NOMO-1 treated with dmso at 0.1 percent for 144 hours (cell line): ENCODE results near the gene MRM2.

Experiments
- DNase-seq: peaks from one replicate; lab custom pipeline; 2025; ENCODE audit not compliant: unreplicated experiment; lab: John Stamatoyannopoulos, UW

MRM2 gene

DNA sequence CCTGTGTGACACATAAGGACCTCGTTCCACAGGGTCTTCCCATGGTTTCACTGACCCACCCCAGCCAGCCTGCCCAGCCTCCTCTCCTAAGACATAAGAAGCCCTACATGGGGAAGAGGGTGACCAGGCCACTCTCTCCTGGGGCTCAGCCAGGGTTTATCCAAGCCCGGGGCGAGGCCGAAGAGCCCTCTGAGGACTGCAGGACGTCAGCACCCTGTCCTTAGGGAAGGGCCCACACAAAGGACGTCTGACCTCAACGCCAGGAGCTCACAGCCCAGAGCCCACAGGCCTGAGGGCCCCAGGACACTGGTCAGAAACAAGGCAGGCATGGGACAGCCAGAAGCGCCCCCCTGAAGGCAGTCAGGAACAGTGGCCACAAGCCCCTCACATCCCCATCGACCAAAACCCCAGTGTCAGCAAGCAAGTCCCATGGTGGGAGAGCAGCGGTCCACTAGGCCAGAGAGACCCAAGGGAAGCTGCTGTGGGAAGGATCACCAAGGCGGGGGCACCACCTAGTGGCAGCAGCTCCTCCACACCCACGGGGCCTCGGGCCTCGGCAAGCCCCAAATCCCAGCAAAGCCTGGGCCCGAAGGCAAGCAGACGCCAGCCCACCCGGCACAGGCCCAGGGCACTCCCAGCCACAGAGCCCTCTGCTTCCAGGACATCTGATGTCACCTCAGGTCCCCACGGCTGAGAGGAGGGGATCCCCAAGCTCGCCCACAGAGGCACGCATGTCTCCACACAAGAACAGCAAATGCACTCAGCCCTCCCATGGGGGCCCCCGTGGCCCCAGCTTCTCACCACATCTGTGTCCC is 32.7 kb downstream of the MRM2 start:
- no peak for DNase-seq

DNA sequence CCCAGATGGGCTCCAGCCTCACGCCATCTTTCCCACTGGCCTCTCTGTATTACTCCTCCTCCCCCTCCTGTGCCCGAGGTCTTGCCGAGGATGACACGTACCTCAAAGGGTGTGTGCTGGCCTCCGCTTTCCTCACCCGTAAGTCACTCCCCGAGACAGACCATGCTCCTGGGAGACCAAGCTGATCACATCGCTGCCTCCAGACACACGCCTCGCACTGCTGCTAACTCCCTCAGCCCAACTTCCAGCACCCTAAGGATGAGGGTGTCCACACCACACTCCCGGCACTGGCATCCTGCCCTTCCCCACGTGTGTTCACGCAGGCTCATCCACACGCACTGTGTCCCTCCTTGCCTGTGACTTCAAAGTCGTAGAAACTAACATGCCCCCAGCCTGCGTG is 33.3 kb downstream of the MRM2 start:
- DNase-seq = no peak

DNA sequence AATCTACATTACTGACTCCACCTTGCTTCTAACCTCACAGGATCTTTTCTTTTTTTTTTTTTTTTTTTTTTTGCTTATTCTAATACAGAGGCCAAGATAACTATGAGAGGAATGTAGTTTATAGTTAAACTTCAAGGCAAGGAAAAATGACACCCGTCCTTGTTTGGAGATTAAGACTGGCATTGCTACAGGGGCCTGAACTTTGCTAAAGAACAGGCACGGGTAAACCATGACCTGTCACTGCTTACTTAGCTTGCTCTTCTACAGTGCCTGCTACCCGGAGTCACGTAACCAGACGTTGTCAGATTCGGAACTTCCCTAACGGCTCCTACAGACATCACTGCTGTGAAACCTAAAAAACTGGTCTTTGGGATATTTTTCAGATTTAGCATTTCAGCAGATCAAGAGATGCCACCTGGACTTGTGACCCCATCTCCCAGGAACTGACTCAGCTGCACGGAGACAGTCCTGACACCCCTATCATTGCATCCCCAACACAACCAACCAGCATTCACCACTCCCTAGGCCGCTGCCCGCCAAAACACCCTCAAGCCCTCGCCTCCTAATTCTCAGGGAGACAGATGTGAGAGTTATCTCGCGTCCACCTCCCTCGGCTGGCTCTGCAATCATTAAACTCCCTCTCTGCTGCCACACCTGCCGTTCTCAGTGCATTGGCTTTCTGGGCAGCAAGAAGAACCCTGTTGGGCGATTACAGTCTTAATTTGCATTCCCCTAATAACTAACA is 36.8 kb downstream of the MRM2 start:
- no peak for DNase-seq

DNA sequence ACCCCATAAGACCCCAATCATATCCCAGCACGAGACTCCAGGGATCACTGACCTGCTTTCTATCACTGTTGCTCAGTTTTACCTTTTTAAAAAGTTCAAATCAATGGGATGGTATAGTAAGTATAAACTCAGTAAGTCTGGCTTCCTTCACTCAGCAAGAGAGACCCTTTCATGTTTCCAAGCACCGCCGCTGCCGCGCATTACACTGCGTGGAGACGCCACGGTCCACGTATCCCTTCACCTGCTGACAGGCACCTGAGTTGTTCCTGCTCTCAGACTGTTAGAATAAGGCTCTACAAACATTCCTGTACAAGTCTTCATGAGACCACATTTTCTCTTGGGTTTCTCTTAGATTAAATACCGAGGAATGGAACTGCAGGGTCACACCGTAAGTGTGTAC is 37.6 kb downstream of the MRM2 start:
- DNase-seq = no peak

DNA sequence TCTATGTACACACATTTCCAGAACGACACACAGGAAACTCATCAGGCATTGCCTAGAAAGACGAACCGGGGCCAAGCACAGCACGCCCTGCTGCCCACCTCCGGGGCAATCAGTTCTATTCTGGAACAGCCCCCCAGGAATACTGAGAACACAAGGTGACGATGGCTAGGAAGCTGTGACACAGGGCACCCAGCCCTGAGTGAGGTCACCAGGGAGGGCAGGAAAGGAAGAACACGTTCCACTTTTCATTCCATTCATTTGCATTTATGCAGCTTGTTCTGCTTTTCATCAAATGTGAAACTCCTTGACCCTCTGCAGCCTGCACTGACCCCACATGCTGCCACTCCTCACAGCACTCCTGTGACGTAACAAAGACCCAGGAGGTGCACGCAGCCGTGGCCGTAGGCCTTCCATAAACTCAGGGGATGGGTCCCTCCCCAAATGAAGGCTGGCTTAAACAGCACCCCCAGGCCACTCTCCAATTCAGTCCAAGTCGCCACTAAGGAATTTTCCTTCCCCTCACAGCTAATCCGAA is 38.2 kb downstream of the MRM2 start:
- no peak for DNase-seq

DNA sequence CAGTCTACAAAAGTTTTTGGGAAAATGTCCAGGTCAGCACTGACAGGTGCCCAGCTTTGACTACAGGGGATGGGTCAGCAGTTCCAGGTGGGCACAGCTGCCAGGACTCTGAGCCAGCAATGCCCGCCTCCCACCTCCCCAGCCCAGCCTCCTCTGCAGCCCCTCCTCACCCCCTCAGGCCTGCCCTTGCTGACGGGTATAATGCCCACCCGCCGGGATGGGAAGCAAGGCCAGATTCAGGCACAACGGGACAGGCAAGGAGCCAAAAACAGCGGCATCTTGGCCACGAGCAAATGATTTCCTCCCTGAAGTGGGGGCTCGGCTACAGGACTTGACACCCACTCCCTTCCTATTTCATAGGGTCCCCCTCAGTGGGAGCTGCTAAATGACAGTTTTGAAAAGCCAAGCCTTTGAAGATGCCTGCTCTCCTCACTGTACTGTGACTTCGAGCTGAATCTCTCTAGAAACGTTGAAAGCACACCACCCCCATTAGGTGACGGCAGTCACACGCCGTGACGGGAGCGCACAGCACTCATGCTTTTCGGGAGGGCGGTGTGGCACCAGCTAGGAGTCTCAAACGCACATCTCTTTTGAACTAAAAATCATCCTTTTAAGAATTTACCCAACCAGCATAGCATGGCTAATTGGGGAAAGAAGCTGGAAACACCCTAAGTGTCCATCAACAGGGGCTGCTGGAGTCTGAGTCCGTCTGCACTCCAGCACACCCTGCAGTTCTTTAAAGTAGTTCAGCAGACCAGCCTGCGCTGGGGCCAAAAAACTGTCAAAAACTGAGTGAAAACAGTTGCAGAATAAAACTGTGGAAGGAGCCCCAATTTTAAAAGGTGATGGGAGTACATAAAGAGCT is 38.9 kb downstream of the MRM2 start:
- DNase-seq = no peak

DNA sequence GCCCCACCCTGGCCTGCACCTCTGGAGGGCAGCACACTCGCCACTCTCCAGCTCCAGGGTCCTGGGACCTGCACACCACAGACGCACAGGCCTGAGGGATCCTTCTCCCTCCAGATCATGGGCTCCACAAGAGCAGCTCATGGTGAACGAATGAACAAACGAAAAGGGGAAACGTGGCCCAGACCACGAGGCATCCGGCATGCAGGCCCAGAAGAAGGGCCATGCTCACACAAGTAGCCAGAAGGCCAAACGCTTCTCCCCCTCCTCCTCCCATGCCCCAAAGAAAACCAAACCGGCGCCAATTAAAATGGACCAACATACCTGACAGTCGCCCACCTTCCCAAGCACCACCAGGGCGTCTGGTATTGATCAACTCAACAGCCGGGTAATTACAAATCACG is 39.6 kb downstream of the MRM2 start:
- DNase-seq = no peak

DNA sequence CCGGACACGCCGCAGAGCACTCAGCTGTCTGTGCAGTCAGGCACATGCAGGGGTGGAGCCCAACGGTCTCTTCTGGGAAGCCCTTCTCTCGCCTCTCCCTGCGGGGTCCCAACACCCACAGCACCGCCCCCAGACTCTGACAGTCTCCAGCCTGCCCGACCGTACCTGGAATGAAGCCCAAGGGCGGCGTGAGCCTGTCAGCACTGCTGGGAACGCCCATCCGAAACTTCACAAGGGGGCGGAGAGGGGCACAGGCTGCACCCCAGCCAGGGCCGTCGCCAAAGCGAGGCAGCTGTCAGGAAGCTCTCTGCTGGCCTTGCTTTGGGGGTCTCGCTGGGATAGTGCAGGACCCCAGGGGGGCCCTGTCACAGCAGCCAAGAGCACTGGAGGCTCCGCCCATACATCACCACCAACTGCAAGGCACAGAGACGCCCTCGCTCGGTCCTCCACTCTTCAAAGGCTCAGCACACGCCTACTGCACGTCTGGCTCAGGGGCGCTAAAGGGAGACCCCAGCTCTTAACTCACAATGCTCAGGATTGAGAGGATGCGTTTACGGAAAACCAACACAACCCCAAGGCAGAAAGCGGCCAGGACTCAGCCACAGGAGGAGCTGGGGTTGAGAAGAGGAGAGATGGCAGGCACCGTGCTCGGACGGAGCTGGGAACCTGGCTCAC is 40.2 kb downstream of the MRM2 start:
- no peak for DNase-seq

DNA sequence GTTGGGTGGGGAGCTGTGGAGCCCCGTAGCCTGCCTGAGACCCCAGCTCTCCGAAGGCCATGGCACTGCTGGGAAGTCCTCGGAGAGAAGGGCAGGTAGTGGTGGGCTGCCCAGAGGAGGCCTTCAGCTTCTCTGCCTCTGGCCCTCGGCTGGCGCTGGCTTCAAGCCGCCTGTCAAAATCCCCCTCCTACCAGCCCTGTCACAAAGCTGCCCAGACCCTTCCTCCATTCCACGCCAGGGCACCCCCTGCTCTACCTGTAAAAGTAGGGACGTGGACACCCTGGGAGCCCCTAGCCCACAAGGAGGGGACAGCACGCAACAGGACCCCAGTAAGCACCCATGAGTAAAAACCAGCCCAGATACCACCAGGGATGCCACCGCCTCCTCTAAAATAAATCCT is 40.9 kb downstream of the MRM2 start:
- no peak for DNase-seq

DNA sequence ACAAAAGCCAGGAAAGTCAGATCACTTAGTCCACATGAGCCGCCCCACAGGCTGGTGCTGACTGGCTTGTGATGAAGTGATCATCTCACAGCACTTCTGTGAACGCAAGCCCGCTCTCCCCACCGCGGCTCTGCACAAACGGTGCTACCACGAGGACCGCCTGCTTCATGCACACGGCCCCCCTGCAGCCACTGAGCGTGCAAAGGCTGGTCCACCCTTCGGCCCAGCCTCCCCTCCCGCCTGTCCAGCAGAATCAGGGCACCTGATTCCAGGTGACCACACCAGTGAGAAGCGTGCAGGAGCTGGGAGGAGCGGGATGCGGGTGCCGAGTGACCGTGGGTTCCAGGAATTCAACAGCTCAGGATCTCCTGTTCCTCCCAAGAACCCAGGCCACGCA is 41.4 kb downstream of the MRM2 start:
- DNase-seq = no peak

DNA sequence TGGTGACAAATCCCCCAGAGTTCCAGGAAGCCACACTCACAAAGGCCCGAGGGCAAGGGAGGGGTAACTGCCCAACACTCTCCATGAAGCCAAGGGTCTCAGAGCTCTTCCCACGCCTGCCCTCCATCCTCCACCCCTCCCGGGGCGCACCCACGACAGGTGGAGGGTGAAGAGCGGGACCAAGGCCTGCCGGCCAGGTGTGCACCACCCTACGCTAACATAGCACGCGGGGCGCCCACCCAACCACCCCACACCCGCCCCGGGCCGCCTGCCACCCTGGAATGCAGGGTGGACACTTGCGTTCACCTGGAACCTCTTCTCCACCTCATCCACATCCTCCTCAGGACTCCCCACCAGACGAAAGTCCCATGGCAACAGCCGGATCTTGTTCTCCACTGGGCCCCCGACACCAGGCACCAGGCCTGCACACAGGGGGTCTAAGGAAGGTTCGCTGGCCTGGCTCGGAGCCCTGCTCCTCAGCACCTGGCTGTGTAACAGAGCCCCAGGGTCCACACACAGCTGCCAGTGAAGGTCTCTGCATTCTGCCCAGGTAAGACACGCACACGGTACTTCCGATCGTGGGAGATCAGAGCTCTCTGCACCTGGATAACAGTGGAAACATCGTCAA is 41.9 kb downstream of the MRM2 start:
- DNase-seq = no peak

DNA sequence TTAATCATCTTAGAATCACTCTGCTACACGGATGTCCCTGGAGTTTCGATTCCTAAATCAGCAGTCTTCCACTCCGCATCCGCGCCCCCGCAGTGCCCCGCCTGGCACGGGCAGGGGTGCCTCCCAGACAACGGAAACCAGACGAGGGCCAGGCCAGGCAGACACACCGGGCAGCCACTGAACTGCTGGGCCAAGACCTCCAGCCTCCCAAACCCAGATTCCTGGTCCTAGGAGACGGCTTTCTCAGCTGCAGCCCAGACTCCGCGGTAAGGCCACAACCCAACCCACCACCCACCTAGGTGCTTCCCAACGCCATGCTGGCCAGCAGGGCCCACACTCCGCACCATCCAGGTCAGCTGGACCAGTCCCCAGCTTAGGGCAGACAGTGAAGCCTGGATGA is 42.5 kb downstream of the MRM2 start:
- no peak for DNase-seq

DNA sequence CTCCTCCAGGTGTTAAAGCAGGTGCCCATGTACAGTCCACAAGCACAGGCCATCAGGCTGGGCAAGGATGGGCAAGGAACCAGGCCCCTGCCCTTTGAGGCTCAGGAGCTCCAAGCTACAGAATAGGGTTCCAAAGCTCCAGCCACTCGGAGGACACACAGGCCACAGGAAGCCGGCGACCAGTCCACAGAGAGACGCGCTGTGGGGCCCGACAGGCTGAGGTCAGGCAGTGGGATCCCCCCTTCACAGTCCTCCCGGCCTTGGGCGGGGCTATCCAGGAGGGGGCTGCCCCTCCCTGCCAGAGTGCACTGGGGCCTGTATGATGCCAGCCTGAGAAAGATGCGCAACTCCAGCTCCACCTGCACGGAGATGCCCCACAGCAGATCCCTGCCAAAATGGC is 43.2 kb downstream of the MRM2 start:
- DNase-seq = no peak

DNA sequence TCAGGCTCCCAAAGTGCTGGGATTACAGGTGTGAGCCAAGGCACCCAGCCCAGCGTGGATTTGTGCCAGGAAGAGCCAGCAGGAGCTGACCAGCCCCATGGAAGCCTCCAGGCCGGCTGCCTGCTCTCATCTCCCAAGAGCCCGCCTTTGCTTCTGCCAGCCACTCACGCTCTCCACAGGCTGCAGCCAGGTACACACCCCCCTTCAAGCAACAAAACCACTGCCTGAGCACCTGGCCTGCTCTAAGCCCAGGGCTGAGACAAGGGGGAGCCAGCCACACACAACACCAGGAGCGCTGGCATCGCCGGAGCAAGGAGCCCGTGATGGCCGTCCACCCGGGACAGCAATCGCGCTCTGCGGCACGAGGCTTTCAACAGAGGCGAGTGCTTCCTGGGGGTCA is 43.8 kb downstream of the MRM2 start:
- DNase-seq = no peak

DNA sequence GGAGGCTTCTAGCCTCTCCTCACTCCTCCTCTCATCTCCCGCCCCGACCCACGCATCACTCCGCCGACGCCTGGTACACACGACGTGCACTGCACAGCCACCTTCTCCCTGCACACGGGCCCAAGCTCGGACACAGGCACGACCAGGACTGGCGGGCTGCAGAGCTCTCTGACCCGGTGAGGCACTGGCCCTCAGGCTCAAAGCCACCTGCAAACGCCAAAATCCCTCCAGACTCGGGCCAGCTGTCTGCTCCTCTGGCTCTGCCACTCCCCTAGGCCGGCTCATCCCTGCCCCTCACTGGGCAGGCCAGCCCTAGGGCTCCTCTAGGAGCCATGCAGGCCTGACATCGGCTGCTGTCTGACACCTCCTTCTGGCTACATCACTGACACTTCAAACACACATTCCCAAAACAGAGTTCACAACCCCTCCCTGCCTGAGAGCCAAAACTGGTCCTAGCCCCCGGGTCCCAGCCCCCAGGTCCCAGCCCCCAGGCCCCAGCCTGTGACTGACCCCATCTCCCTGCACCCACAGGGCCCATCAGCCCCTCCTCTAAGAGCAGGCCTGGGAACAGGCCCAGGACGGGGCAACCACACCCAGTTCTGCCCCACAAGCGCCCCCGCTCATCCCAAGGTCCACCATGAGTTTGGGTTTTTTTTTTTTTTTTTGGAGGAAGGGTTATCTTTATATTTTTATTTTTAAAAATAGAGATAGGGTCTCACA is 44.4 kb downstream of the MRM2 start:
- DNase-seq = no peak

DNA sequence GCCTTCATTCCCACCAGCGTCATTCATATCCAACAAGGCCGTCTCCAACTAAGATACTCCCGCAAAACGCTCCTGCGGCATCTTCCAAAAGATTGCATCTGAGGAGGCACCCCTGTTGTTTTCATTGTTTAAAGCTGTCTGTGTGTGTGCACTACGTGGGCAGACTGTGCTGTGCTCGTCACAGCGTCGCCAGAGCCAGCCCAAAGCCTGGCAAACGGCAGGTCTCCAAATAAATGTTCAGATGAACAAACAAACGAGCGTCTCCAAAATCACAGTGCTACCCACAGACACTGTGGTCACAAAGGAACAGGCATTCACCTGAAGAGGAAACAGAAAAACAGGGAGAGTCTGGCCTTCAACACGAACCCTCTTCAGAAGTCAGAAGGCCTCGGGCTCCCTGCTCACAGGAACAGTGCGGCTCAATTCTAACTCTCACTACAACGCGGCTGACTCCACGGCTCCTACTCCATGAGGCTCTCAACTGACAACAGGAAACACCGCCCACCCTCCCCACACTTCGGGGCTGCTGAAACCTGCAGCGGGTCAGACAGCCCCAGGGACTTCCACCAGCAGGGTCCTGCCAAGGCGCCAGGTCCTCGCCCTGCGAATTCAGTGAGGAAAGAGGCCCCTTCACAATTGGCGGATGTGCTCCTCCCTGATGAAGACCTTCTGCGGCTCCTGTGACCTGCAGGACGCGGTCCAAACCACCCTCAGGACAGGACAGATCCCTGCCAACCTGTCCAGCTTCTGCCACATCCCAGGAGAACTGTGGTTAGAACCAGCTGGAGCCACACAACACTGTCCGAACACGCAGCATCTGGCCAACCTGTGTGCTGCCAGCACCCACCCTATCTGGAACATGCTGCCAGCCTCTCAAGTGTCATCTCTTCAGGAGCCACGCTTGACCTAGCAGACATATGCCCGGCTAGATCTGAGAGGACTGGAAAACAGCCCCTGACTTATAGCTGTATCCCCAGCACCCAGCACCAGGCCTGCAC is 45.3 kb downstream of the MRM2 start:
- DNase-seq = no peak

DNA sequence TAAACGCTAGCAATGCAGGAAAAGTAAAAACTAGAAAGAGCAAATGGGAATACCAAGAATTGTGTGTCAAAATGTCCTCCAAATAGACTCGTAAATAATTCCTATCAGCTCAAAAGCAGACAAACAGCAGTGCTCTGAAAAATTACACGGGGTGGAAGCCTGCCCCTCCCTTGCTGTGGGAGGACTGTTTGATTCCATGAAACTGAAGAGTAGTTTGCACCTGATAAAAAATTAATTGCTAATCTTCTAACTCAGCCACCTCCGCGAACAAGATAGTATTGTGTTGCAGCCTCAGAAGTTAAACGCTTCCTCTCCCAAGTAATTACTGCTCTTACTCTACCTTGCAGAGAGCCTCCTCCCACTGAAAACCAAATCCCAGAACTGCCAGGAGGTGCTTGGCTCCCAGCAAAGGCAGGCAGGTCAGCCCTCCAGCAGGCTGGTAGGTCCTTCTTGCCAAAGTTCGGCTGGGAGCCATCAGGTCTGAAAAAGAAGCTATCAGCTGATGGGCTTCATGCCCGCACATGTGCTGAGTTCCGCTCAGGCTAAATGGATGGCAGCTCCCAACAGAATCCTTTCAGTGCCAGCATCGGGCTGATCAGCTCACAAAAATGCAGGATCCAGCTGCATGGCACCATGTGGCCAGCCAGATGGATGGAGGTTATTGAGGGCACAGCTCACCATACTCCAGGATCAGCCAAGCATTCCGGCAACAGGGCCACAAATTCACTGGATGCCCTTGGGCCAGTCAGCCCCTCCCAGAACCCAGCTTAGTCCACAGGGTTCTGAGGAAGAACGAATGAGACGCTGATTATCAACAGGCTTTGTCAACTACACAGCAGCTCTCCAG is 46.4 kb downstream of the MRM2 start:
- no peak for DNase-seq
